ENCODE data around the gene SLC16A7. TPM values are rescaled to one million over a fixed set of nuclear protein-coding genes. Genes with fewer than 3 reads are reported as not detected.

SLC16A7 gene
- total and polyA plus RNA-seq, 10 of the 15 experiments (the other 5 are each of a cell fraction or from before 2014, with no cell fraction given): 1.5 to 12.9 (median 6.7) TPM

DNA sequence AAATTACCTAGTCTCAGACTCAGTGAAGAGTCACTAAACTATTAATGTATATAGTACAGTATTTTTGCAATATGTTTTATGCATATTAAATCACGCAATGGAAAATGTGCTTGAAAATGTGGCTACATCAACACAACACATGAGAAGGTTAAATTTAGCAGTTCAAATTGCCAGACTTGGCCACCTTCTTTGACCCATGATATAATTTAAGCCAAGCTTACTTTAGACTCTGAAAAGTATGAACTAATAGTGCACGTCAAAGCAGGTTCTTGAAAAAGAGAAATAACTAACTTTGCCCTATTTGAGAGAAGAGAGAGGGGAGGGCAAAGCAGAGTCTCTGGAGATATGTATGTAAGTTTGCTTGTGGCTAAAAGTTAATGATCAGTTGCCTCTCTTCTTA lies 68.7 kb downstream of the SLC16A7 start (continued):
- TF ChIP-seq, protein P1, sequence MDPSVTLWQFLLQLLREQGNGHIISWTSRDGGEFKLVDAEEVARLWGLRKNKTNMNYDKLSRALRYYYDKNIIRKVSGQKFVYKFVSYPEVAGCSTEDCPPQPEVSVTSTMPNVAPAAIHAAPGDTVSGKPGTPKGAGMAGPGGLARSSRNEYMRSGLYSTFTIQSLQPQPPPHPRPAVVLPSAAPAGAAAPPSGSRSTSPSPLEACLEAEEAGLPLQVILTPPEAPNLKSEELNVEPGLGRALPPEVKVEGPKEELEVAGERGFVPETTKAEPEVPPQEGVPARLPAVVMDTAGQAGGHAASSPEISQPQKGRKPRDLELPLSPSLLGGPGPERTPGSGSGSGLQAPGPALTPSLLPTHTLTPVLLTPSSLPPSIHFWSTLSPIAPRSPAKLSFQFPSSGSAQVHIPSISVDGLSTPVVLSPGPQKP (IDR thresholded peaks at IDR 0.05; ENCODE audit: low read depth, low read length): no peak
- no peak for TF ChIP-seq GATAD2B (conservative IDR thresholded peaks at IDR 0.05; ENCODE audit: low read depth)
- TF ChIP-seq ZNF24 (IDR thresholded peaks at IDR 0.05): no peak
- TF ChIP-seq, protein P2, sequence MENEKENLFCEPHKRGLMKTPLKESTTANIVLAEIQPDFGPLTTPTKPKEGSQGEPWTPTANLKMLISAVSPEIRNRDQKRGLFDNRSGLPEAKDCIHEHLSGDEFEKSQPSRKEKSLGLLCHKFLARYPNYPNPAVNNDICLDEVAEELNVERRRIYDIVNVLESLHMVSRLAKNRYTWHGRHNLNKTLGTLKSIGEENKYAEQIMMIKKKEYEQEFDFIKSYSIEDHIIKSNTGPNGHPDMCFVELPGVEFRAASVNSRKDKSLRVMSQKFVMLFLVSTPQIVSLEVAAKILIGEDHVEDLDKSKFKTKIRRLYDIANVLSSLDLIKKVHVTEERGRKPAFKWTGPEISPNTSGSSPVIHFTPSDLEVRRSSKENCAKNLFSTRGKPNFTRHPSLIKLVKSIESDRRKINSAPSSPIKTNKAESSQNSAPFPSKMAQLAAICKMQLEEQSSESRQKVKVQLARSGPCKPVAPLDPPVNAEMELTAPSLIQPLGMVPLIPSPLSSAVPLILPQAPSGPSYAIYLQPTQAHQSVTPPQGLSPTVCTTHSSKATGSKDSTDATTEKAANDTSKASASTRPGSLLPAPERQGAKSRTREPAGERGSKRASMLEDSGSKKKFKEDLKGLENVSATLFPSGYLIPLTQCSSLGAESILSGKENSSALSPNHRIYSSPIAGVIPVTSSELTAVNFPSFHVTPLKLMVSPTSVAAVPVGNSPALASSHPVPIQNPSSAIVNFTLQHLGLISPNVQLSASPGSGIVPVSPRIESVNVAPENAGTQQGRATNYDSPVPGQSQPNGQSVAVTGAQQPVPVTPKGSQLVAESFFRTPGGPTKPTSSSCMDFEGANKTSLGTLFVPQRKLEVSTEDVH (IDR thresholded peaks at IDR 0.05; ENCODE audit: low read depth, partially characterized antibody): no peak
- TF ChIP-seq HDAC2 (IDR thresholded peaks at IDR 0.05): no peak
- TF ChIP-seq NBN (IDR thresholded peaks at IDR 0.05): no peak
- no peak for TF ChIP-seq RELA (IDR thresholded peaks at IDR 0.05; ENCODE audit: borderline replicate concordance, partially characterized antibody)
- TF ChIP-seq HCFC1 (IDR thresholded peaks at IDR 0.05; ENCODE audit: low read length): no peak
- no peak for TF ChIP-seq ATF7 (IDR thresholded peaks at IDR 0.05; ENCODE audit: low read depth)
- TF ChIP-seq YBX1 (IDR thresholded peaks at IDR 0.05): no peak

GRCh38 chr12:59665701-59666100 lies 69.9 kb downstream of the SLC16A7 start:
- H3K79me2 ChIP-seq (ENCODE audit: control insufficient read depth, insufficient read depth, low read length): no peaks in the 10 kb centered on the region
- no peaks in the 10 kb centered on the region for H3K36me3 ChIP-seq (ENCODE audit: control insufficient read depth in 2 of 2, insufficient read depth in 2 of 2, low read length in 1 of 2)
- no peaks in the 10 kb centered on the region for H4K20me1 ChIP-seq (ENCODE audit: control insufficient read depth, insufficient read depth)
- ATAC-seq (no peak), DNase-seq (ENCODE audit: low read depth, low spot score) (no peak), FAIRE-seq (no peak)
- ChIA-PET RAD21 (ENCODE audit: unreplicated experiment) (interaction anchor here (0.6 kb wide), 1 partner anchor 1001 kb away, joined by 3 read pairs; no protein-coding TSS in a partner anchor), SMC1A (ENCODE audit: uncharacterized antibody, unreplicated experiment) (interaction anchor here (0.9 kb wide), 1 partner anchor 11 kb away, joined by 4 read pairs; no protein-coding TSS in a partner anchor), POLR2A (no interaction called here), CTCF (interaction anchor here (0.7 kb wide), 1 partner anchor 9 kb away, joined by 4 read pairs; no protein-coding TSS in a partner anchor)
- no peak overlapping the region for H2AFZ ChIP-seq (ENCODE audit: control insufficient read depth, low read depth, low read length)
- no peaks in the 10 kb centered on the region for H3K4me1 ChIP-seq (ENCODE audit: control insufficient read depth, insufficient read depth, low read length)
- peaks cover 3% of the 10 kb centered on the region for H3K9me3 ChIP-seq (replicated peaks; ENCODE audit: control insufficient read depth, insufficient read depth, low read length)
- intact Hi-C loops (cut with micrococcal nuclease; ENCODE audit: unreplicated experiment): no loop called here
- no TSS peak for BruUV-seq (replicated peaks)
- no peaks in the 10 kb centered on the region for H3K27me3 ChIP-seq (replicated peaks in 1 of 2; ENCODE audit: control insufficient read depth in 2 of 2, insufficient read depth in 2 of 2, low read length in 1 of 2)
- H3K9ac ChIP-seq (ENCODE audit: control insufficient read depth, insufficient read depth, low read length): no peak overlapping the region
- H3K4me3 ChIP-seq: no peak overlapping the region
- 86% methylated on average over 2 of the region's 2 CpGs for WGBS (ENCODE audit: insufficient coverage, insufficient replicate concordance, low lambda C conversion rate, missing lambda C conversion rate)
- no peak overlapping the region for H3K4me2 ChIP-seq (ENCODE audit: control insufficient read depth, insufficient read depth)
- in situ Hi-C loops (cut with MboI): no loop called here
- no peak overlapping the region for H3K27ac ChIP-seq (ENCODE audit: control insufficient read depth, insufficient read depth)
- TF ChIP-seq FOXK2 (IDR thresholded peaks at IDR 0.05) (no peak), RELA (IDR thresholded peaks at IDR 0.05; ENCODE audit: borderline replicate concordance, partially characterized antibody) (no peak), WRNIP1 (IDR thresholded peaks at IDR 0.05; ENCODE audit: borderline replicate concordance, low read depth, low read length) (no peak), ZBTB4 (CRISPR knock-in tag; IDR thresholded peaks at IDR 0.05) (no peak), ZZZ3 (IDR thresholded peaks at IDR 0.05; ENCODE audit: control insufficient read depth, insufficient read length, low read depth) (no peak)
- TF ChIP-seq, protein P2 (IDR thresholded peaks at IDR 0.05; ENCODE audit: low read depth, partially characterized antibody): no peak
